Esophagus squamous epithelium (tissue), 5 donors: ENCODE data around the gene SYT3. TPM values are rescaled to one million over a fixed set of nuclear protein-coding genes. Genes with fewer than 3 reads are reported as not detected.

Source experiments
- DNase-seq: peaks from one replicate; lab custom pipeline; 2025; lab: John Stamatoyannopoulos, UW
- H3K27ac ChIP-seq, 4 donors: fragments of 200-600 bp; sonication (generic); one replicate each; pipeline ENCODE4 v1.5.1; 2016 to 2019; ENCODE audit warnings: mild to moderate bottlenecking in 1 of 4
- H3K27me3 ChIP-seq, 4 donors: fragments of 200-600 bp; sonication (generic); 1 replicate in 3 of 4; 2 replicates in 1 of 4; pipeline versions ENCODE4 v1.5.1 to v1.6.0; 2017 to 2021; ENCODE audit warnings: antibody characterized with exemption in 1 of 4
- H3K36me3 ChIP-seq, 3 donors: fragments of 200-600 bp; sonication (generic); one replicate each; pipeline ENCODE4 v1.5.1; 2016 to 2019
- H3K4me1 ChIP-seq, 3 donors: fragments of 200-600 bp; sonication (generic); one replicate each; pipeline ENCODE4 v1.5.1; 2017 to 2019
- H3K4me3 ChIP-seq, 4 donors: fragments of 200-600 bp; sonication (generic); 1 replicate in 3 of 4; 2 replicates in 1 of 4; pipeline ENCODE4 v1.5.1; 2016 to 2019; ENCODE audit warnings: mild to moderate bottlenecking in 2 of 4, moderate library complexity in 1 of 4
- H3K9me3 ChIP-seq, 3 donors: fragments of 200-600 bp; sonication (generic); one replicate each; pipeline ENCODE4 v1.5.1; 2016 to 2019
- CTCF ChIP-seq, 6 experiments: fragments of 450-650 bp in 4 of 6; fragments of 200-600 bp in 2 of 6; sonication (generic) in 2 of 6; IDR thresholded peaks; one replicate each; pipeline ENCODE4 v1.5.1; 2016 to 2019; ENCODE audit warnings: antibody characterized with exemption in 6 of 6, mild to moderate bottlenecking in 4 of 6, moderate library complexity in 4 of 6
- POLR2A ChIP-seq, 4 donors: fragments of 450-650 bp; IDR thresholded peaks; one replicate each; pipeline ENCODE4 v1.6.1; 2017; ENCODE audit warnings: antibody characterized with exemption in 4 of 4, mild to moderate bottlenecking in 4 of 4, moderate library complexity in 3 of 4
- WGBS, 2 donors: methylation state at CpG; one replicate each; pipeline ENCODE4 v1.1.5; 2018; 5-methylcytosine and 5-hydroxymethylcytosine counted together
- intact Hi-C: fragments of 100-400 bp; cut with DNase I; formaldehyde crosslinking; loops from one replicate; pipeline ENCODE4 v1.15.0; 2022
- total RNA-seq, 4 donors: library from RNA; depleted of rRNA; stranded (reverse); fragments of >200 nt; gene quantifications; one replicate each; pipeline ENCODE4 v1.1.0, GENCODE V29; 2016
- donor health status: DM: yes; HTN: yes; CAD: no.

The SYT3 gene
- 1 to 10 TPM in 1 of 4 donors, under 1 TPM in 1, not detected in 2; 0.53 to 2.2 TPM for total RNA-seq

GRCh38 chr19:50639121-50640112 is at the start of gene SYT3:
SYT3 (minus strand) TSS chr19:50639881; CDS start chr19:50637411, 2,470 bp downstream.
- Histone ChIP-seq H3K27ac (no peak within 1 kb of the TSS), H3K27me3 (peaks cover 0 to 91% (median 3%) of the 10 kb centered on the region in 4 donors), H3K9me3 (peaks cover 0 to 10% (median 0%) of the 10 kb centered on the region in 3 donors), H3K4me1 (peaks cover 0 to 14% (median 0%) of the 10 kb centered on the region in 3 donors), H3K36me3 (no peaks in the 10 kb centered on the region), H3K4me3 (peak within 1 kb of the TSS in 3 of 4 donors; percentile 49 to 70 (median 52))
- WGBS, 2 donors: 1 to 12% methylated on average over 12 to 26 of the region's 76 CpGs
- TF ChIP-seq POLR2A (IDR thresholded peaks at IDR 0.05) (no peak), CTCF (IDR thresholded peaks at IDR 0.05) (no peak)
- intact Hi-C loops: no loop called here
- no peak for DNase-seq

- TF ChIP-seq CTCF (IDR thresholded peaks at IDR 0.05) (no peak), POLR2A (IDR thresholded peaks at IDR 0.05) (no peak)
- no peaks in the 10 kb centered on the region for H3K9me3 ChIP-seq
- no peak for DNase-seq
- H3K36me3 ChIP-seq: no peaks in the 10 kb centered on the region
- no peak overlapping the region for H3K27ac ChIP-seq
- peaks cover 0 to 97% (median 11%) of the 10 kb centered on the region in 4 donors for H3K27me3 ChIP-seq
- H3K4me3 ChIP-seq: no peak overlapping the region
- H3K4me1 ChIP-seq: no peaks in the 10 kb centered on the region
- intact Hi-C loops: no loop called here
- WGBS, 2 donors: 60 to 66% methylated on average over 7 to 8 of the region's 19 CpGs
Observed at GRCh38 chr19:50688766-50689165, 49.1 kb upstream of the SYT3 start.

- WGBS, 2 donors: 22% methylated on average over 13 of the region's 50 CpGs; no CpG with 5 or more reads in 1 of the 2 donors
- no peak overlapping the region for H3K4me3 ChIP-seq
- intact Hi-C loops: no loop called here
- no peak overlapping the region for H3K27ac ChIP-seq
- TF ChIP-seq POLR2A (IDR thresholded peaks at IDR 0.05) (no peak), CTCF (IDR thresholded peaks at IDR 0.05) (no peak)
- no peak for DNase-seq
- peaks cover 0 to 91% (median 6%) of the 10 kb centered on the region in 4 donors for H3K27me3 ChIP-seq
- H3K4me1 ChIP-seq: no peaks in the 10 kb centered on the region
- H3K9me3 ChIP-seq: no peaks in the 10 kb centered on the region
- H3K36me3 ChIP-seq: no peaks in the 10 kb centered on the region
Observed at GRCh38 chr19:50686310-50687032, 46.8 kb upstream of the SYT3 start.

- Histone ChIP-seq H3K4me3 (no peak overlapping the region), H3K4me1 (peaks cover 0 to 5% (median 0%) of the 10 kb centered on the region in 3 donors), H3K27me3 (peaks cover 0 to 78% (median 0%) of the 10 kb centered on the region in 4 donors), H3K27ac (no peak overlapping the region), H3K36me3 (no peaks in the 10 kb centered on the region), H3K9me3 (no peaks in the 10 kb centered on the region)
- TF ChIP-seq POLR2A (IDR thresholded peaks at IDR 0.05) (no peak), CTCF (IDR thresholded peaks at IDR 0.05) (no peak)
- intact Hi-C loops: no loop called here
- 10 to 17% methylated on average over 18 to 19 of the region's 23 CpGs for WGBS, 2 donors
- DNase-seq: no peak
Observed at GRCh38 chr19:50679177-50680125, 39.8 kb upstream of the SYT3 start.
